Muscle layer of duodenum (tissue), 2 donors: ENCODE data around the gene SEZ6L.

Experiments used
- H3K27ac ChIP-seq: one replicate; pipeline ENCODE4 v1.7.0; 2013; ENCODE audit warnings: mild to moderate bottlenecking, low read length
- H3K27me3 ChIP-seq: one replicate; pipeline ENCODE4 v1.7.0; 2013; ENCODE audit warnings: low read depth, mild to moderate bottlenecking, control low read depth, low read length
- H3K36me3 ChIP-seq, 2 donors: one replicate each; pipeline ENCODE4 v1.7.0; 2013; ENCODE audit warnings: low read length in 2 of 2, control low read depth in 1 of 2, mild to moderate bottlenecking in 1 of 2; ENCODE audit not compliant: insufficient read depth in 2 of 2, control insufficient read depth in 1 of 2
- H3K4me1 ChIP-seq, 2 donors: one replicate each; pipeline ENCODE4 v1.7.0; 2013; ENCODE audit warnings: low read length in 2 of 2, mild to moderate bottlenecking in 2 of 2, control low read depth in 1 of 2, moderate library complexity in 1 of 2; ENCODE audit not compliant: insufficient read depth in 2 of 2, control insufficient read depth in 1 of 2
- H3K4me3 ChIP-seq, 2 donors: one replicate each; pipeline ENCODE4 v1.7.0; 2013; ENCODE audit warnings: low read length in 2 of 2, low read depth in 1 of 2, mild to moderate bottlenecking in 1 of 2
- H3K9me3 ChIP-seq, 2 donors: one replicate each; pipeline ENCODE4 v1.7.0; 2013; ENCODE audit warnings: low read length in 2 of 2, control low read depth in 1 of 2, mild to moderate bottlenecking in 1 of 2; ENCODE audit not compliant: control insufficient read depth in 1 of 2
- donor health status: healthy.

Gene SEZ6L

GRCh38 chr22:26185190-26185589, 15.9 kb downstream of the SEZ6L start:
- Histone ChIP-seq H3K36me3 (no peaks in the 10 kb centered on the region), H3K4me1 (no peaks in the 10 kb centered on the region), H3K27ac (no peak overlapping the region), H3K9me3 (no peaks in the 10 kb centered on the region), H3K4me3 (no peak overlapping the region), H3K27me3 (no peaks in the 10 kb centered on the region)

- no peaks in the 10 kb centered on the region for H3K27me3 ChIP-seq
- H3K36me3 ChIP-seq: no peaks in the 10 kb centered on the region
- no peak overlapping the region for H3K4me3 ChIP-seq
- no peaks in the 10 kb centered on the region for H3K9me3 ChIP-seq
- no peak overlapping the region for H3K27ac ChIP-seq
- H3K4me1 ChIP-seq: no peaks in the 10 kb centered on the region
Observed at GRCh38 chr22:26188341-26188740, 19.1 kb downstream of the SEZ6L start.

GRCh38 chr22:26194313-26194712, 25.1 kb downstream of the SEZ6L start:
- no peaks in the 10 kb centered on the region for H3K27me3 ChIP-seq

DNA sequence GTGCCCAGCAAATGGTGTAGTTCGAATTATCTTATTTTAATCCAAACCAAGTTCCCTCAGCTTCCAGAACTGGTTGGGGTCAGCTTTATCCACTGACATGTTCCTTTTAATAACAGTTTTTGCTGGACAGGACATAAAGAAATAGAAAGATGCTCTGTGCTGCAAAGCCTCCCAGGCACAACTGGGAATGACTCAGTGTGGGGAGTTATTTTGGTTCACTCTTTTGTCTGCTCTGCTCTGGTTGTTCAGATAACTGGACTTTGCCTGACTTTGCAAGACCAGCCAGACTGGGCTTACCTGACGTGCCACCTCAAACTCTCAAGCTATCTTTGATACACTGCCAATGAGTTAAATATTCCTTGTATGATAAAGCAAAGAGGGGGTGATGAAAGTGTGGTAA, 25.6 kb downstream of the SEZ6L start:
- no peak overlapping the region for H3K27ac ChIP-seq
- H3K36me3 ChIP-seq: no peaks in the 10 kb centered on the region
- no peaks in the 10 kb centered on the region for H3K4me1 ChIP-seq
- no peaks in the 10 kb centered on the region for H3K9me3 ChIP-seq
- no peak overlapping the region for H3K4me3 ChIP-seq
- H3K27me3 ChIP-seq: no peaks in the 10 kb centered on the region

More at GRCh38 chr22:26194313-26194712, 25.1 kb downstream of the SEZ6L start:
- H3K4me1 ChIP-seq: no peaks in the 10 kb centered on the region
- no peak overlapping the region for H3K27ac ChIP-seq
- H3K36me3 ChIP-seq: no peaks in the 10 kb centered on the region
- H3K9me3 ChIP-seq: no peaks in the 10 kb centered on the region
- H3K4me3 ChIP-seq: no peak overlapping the region

GRCh38 chr22:26196657-26197056, 27.4 kb downstream of the SEZ6L start:
- no peaks in the 10 kb centered on the region for H3K27me3 ChIP-seq
- no peaks in the 10 kb centered on the region for H3K4me1 ChIP-seq
- H3K9me3 ChIP-seq: no peaks in the 10 kb centered on the region
- H3K27ac ChIP-seq: no peak overlapping the region
- H3K4me3 ChIP-seq: no peak overlapping the region
- no peaks in the 10 kb centered on the region for H3K36me3 ChIP-seq

DNA sequence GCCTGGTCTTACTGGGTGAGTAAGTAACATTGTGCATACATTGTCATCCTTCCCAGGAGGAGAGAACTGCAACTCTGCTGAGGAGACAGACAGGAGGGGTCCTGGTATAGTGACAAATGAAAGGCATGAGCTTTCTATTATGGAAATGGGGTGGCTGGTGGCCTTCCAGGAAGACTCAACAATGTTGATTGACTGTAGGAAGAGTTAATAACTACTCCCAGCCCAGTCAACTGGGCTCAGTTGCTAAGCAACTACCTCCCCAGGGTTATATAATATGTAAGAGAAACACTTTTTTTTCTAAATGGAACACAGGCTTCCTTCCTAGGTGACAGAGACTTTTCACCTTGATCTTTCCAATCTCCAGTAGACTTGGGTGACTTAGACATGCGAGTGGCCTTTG, 28.2 kb downstream of the SEZ6L start:
- H3K27ac ChIP-seq: no peak overlapping the region
- H3K4me1 ChIP-seq: no peaks in the 10 kb centered on the region
- no peak overlapping the region for H3K4me3 ChIP-seq
- H3K36me3 ChIP-seq: no peaks in the 10 kb centered on the region
- no peaks in the 10 kb centered on the region for H3K9me3 ChIP-seq
- no peaks in the 10 kb centered on the region for H3K27me3 ChIP-seq

DNA sequence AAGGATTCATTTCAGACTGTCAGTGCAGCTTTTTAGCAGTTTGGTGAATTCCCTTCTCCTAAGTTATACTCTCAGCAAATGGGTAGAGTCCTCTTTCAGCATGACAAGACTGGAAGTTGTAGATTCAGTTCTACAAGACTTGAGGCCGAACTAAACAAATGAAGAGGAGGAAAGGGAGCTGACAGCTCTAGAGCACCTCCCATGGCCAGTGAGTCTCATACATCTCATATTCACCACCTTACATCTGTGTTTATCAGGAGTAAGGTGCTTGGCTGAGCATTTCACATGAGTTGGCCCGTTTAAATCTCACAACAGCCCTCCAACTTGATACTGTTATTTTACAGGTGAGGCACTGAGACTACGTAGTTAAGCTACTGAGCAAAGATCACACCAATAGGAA, 30.4 kb downstream of the SEZ6L start:
- Histone ChIP-seq H3K9me3 (no peaks in the 10 kb centered on the region), H3K27ac (no peak overlapping the region), H3K4me1 (no peaks in the 10 kb centered on the region), H3K27me3 (no peaks in the 10 kb centered on the region), H3K36me3 (no peaks in the 10 kb centered on the region), H3K4me3 (no peak overlapping the region)

DNA sequence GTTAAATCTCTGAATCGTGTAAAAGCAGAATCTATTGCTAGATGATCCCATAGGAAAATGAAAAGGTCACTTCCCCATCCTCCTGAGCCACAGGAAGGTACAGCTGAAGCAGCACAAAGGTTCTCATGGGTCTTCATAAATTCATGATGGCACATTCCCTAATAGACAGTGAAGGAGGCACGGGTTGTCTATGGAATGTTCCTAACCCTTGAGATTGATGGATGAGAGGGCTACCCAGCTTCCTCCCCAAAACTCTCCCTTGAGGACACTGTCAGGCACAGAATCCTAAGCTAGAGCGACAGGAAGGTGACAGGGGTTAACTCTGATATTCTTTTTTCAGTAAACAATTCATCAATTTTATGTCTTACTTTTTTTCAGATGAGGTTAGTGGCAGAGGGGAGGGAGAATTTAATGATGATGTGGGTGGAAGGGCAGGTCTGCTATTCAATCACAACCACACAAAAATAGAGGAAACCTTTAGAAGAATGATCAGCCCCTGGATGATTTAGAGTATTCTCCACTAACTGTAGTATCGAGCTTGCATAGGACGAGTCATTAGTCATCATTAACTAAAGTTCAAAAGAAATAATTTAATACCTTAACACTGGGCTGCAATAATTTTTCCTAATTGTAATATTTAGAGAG, 33.1 kb downstream of the SEZ6L start:
- Histone ChIP-seq H3K27ac (no peak overlapping the region), H3K9me3 (no peaks in the 10 kb centered on the region), H3K4me3 (no peak overlapping the region), H3K27me3 (no peaks in the 10 kb centered on the region), H3K36me3 (no peaks in the 10 kb centered on the region), H3K4me1 (no peaks in the 10 kb centered on the region)

GRCh38 chr22:26205494-26205893, 36.2 kb downstream of the SEZ6L start:
- Histone ChIP-seq H3K36me3 (no peaks in the 10 kb centered on the region), H3K4me3 (no peak overlapping the region), H3K4me1 (no peaks in the 10 kb centered on the region), H3K27ac (no peak overlapping the region), H3K27me3 (no peaks in the 10 kb centered on the region), H3K9me3 (no peaks in the 10 kb centered on the region)

DNA sequence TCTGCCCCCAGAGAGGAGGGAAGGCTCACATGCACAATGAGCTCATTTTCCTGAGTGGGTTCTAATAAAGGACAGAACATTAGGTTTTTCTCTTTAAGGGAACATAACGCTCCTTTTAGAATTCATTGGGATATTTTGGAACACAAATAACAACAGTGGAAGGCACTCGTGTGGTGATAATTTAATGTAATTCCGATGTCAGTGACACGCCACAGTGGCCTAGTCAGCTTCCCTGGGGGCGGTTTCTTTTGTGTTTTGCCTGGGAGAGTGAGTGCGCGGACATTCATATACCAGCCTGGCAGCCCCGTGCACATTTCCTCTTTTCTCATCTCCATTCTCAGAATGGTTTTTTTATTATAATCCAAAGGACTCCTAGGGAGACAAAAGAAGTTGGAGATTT, 41.1 kb downstream of the SEZ6L start:
- H3K36me3 ChIP-seq: no peaks in the 10 kb centered on the region
- H3K27ac ChIP-seq: no peak overlapping the region
- no peaks in the 10 kb centered on the region for H3K27me3 ChIP-seq
- no peaks in the 10 kb centered on the region for H3K9me3 ChIP-seq
- no peak overlapping the region for H3K4me3 ChIP-seq
- H3K4me1 ChIP-seq: no peaks in the 10 kb centered on the region

- H3K4me3 ChIP-seq: no peak overlapping the region
- H3K4me1 ChIP-seq: no peaks in the 10 kb centered on the region
- no peaks in the 10 kb centered on the region for H3K36me3 ChIP-seq
- H3K9me3 ChIP-seq: no peaks in the 10 kb centered on the region
- H3K27me3 ChIP-seq: no peaks in the 10 kb centered on the region
- no peak overlapping the region for H3K27ac ChIP-seq
Observed at GRCh38 chr22:26213826-26214225, 44.6 kb downstream of the SEZ6L start.

DNA sequence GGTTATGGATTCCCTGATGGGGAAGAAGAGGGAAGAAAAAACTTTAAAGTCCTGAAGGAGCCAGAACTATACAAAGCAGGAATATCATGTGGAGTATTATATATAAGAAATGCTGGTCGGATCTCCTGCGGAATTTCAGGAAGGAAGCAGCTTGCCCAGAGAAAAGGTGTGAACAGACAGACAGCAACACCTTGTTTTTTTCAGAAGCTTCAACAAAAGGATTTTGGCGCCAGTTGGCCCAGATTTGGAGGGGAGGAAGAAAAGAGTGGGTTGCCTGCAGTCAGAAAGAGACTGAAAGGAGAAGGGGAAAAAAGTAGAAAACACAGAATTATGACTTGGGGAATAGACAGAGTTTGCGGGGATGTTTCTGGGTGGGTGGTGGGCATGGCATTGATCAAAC, 45.2 kb downstream of the SEZ6L start:
- Histone ChIP-seq H3K27ac (no peak overlapping the region), H3K36me3 (no peaks in the 10 kb centered on the region), H3K9me3 (no peaks in the 10 kb centered on the region), H3K4me3 (no peak overlapping the region), H3K27me3 (no peaks in the 10 kb centered on the region), H3K4me1 (no peaks in the 10 kb centered on the region)
